GM19240 (cell line): ENCODE measurements around the gene RABGAP1L.
"Not testable (repeated sequence)": the region's sequence is repeated elsewhere in the genome, so short reads cannot be mapped to it uniquely, and the experiment has no call there.

Experiments
- DNase-seq: peaks from one replicate; pipeline ENCODE4 v3.0.0; 2011; ENCODE audit warnings: low spot score; ENCODE audit not compliant: insufficient read length

Gene RABGAP1L

DNA sequence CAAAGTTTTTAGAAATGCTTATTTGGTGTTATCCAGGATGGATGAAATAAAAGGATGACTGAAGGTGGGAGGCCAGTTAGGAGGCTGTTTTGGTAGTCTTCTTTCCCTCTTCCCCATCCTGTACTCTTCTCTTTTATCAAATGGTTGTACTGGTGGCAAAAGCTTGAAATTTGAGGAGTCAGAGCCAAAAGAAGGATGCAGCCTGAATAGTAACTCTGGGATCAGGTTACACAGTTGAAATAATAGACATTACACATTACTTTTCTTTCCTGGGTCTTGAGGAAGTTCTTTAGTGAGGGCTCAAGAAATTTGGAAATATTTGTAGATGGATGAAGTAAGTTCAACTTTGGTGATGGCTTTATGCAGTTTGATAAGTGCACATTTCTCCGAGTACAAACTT, 397.1 kb downstream of the RABGAP1L start:
- DNase-seq = no peak

DNA sequence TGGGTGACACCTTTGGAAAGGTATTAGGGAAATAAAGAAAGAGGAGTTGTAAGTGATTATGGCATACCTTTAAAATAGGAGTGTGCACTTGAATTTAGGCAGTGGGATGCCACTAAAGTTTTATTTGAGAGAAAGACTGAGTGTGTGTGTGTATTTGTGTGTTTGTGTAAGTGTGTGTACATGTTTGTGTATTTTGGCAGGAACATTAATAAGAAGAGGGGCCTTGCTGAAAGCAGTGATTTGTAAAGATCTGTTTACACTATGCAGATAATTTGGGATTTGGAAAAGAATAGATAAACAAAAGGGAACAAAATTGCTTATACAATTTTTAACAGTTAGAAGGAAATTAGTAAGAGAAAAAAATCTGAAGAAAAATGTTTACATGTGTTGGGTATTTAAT, 409.2 kb downstream of the RABGAP1L start:
- no peak for DNase-seq

- no peak for DNase-seq
Measured at GRCh38 chr1:174569240-174569639, 409.9 kb downstream of the RABGAP1L start.

- DNase-seq = no peak
Measured at GRCh38 chr1:174572771-174573170, 413.5 kb downstream of the RABGAP1L start.

DNA sequence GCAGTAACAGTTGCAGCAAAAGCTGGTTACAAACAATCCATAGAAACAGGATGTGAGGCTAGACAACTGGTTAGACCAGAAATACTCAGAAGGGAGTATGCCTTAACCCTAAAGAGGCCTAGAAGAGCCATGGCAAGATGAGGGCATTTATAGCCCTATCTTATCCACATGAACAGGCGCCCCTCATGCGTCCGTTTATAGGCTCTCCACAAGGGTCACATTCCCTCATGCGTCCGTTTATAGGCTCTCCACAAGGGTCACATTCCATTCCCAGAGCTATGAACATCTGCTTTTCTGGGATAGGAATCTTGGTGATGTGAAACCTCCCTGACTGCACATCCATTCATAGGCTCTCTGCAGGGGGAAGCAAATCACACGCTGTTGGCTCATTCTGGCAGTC, 416.8 kb downstream of the RABGAP1L start:
- DNase-seq = not testable (repeated sequence)

GRCh38 chr1:174577681-174578080, 418.4 kb downstream of the RABGAP1L start:
- no peak for DNase-seq

- no peak for DNase-seq
Measured at GRCh38 chr1:174580801-174581200, 421.5 kb downstream of the RABGAP1L start.

DNA sequence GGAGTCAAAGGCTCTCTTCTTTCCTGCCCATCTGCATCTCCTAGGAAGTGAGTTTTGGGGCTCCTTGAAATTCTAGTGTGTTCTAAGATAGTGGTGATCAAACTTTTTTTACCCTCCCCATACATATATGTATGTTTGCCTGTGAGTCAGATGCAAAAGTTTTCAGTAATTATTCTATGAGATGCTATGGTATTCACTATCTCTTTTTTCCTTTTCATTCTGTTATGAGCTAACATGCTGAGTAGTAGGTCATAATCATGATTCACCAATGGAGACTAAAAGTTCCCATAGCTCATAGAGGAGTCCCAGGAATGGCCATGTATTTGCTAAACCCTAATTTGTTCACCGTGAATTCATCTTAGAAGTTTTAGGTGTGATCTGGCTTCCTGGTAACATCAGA, 424.0 kb downstream of the RABGAP1L start:
- DNase-seq = no peak

- DNase-seq = no peak
Measured at GRCh38 chr1:174584071-174584470, 424.8 kb downstream of the RABGAP1L start.

DNA sequence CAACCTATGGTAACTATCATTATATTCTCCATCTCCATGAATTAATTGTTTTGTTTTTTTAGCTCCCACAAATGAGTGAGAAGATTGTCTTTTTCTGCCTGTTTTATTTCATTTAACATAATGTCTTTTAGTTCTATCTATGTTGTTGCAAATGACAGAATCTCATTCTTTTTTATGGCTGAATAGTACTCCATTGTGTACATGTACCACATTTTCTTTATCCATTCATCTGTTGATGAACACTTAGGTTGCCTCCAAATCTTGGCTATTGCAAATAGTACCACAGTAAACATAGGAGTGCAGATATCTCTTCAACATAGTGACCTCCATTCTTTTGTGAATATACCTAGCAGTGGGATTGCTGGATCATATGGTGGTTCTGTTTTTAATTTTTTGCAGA, 429.3 kb downstream of the RABGAP1L start:
- DNase-seq = not testable (repeated sequence)

- DNase-seq = no peak
Measured at GRCh38 chr1:174605198-174605597, 445.9 kb downstream of the RABGAP1L start.

DNA sequence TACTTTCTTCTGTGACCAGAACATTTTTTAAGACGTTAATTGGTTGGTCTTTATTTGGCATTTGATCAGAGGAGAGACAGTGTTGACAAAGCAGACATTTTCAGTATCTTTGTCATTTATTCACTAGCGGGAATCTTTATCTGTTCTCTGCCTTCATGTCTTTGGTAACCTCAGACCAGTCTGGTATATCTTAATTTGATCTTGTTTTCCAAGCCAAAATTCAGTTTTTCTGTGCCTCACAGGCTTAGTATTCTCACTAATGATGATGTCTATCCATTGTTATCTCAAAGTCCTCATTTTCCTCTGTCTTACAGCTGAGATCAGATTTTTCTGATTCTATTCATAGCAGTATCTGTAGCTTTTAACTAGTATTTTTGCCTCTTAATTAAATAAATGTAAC, 447.2 kb downstream of the RABGAP1L start:
- no peak for DNase-seq

DNA sequence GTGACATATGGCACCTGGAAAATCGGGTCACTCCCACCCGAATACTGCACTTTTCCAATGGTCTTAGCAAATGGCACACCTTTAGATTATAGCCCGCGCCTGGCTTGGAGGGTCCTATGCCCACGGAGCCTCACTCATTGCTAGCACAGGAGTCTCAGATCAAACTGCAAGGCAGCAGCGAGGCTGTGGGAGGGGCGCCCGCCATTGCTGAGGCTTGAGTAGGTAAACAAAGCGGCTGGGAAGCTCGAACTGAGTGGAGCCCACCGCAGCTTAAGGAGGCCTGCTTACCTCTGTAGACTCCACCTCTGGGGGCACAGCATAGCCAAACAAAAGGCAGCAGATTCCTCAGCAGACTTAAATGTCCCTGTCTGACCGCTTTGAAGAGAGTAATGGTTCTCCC, 458.6 kb downstream of the RABGAP1L start:
- DNase-seq = not testable (repeated sequence)

GRCh38 chr1:174623324-174624035, 464.2 kb downstream of the RABGAP1L start:
- no peak for DNase-seq

GRCh38 chr1:174626031-174627025, 467.0 kb downstream of the RABGAP1L start:
- DNase-seq = no peak

GRCh38 chr1:174637487-174637886, 478.2 kb downstream of the RABGAP1L start:
- DNase-seq = no peak

- DNase-seq = no peak
Measured at GRCh38 chr1:174639461-174639860, 480.1 kb downstream of the RABGAP1L start.

GRCh38 chr1:174640783-174641182, 481.5 kb downstream of the RABGAP1L start:
- DNase-seq = no peak

DNA sequence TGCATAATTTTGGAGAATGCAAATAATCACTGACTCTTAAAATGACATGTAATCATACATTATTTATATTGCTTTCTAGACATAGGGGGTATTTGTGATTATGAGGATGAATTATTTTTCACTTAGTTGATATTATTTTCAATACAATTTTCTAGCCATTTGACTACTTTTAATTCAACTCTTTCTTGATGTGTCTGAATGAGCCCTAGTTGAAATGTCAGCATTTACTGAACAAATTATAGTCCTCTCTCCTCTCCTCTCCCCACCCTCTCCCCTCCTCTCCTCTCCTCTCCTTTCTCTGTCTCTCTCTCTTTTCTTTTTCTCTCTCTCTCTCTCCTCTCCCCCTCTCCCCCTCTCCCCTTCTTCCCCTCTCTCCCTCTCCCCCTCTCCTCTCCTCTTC, 483.1 kb downstream of the RABGAP1L start:
- DNase-seq = no peak

- no peak for DNase-seq
Measured at GRCh38 chr1:174643206-174643605, 483.9 kb downstream of the RABGAP1L start.

- not testable (repeated sequence) for DNase-seq
Measured at GRCh38 chr1:174649572-174649971, 490.3 kb downstream of the RABGAP1L start.

DNA sequence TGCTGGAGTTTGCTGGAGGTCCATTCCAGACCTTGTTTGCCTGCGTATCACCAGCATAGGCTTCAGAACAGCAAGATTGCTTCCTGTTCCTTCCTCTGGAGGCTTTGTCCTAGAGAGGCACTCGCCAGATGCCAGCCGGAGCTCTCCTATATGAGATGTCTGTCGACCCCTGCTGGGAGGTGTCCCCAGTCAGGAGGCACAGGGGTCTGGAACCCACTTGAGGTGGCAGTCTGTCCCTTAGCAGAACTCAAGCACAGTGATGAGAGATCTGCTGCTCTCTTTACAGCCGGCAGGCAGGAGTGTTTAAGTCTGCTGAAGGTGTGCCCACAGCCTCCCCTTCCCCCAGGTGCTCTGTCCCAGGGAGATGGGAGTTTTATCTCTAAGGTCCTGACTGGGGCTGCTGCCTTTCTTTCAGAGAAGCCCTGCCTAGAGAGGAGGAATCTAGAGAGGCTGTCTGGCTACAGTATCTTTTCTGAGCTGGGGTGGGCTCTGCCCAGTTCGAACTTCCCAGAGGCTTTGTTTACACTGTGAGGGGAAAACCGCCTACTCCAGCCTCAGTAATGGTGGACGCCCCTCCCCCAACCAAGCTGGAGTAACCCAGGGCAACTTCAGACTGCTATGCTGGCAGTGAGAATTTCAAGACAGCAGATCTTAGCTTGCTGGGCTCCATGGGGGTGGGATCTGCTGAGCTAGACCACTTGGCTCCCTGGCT, 493.4 kb downstream of the RABGAP1L start:
- DNase-seq = no peak
